ENCODE data around the gene OSCAR.

OSCAR gene

DNA sequence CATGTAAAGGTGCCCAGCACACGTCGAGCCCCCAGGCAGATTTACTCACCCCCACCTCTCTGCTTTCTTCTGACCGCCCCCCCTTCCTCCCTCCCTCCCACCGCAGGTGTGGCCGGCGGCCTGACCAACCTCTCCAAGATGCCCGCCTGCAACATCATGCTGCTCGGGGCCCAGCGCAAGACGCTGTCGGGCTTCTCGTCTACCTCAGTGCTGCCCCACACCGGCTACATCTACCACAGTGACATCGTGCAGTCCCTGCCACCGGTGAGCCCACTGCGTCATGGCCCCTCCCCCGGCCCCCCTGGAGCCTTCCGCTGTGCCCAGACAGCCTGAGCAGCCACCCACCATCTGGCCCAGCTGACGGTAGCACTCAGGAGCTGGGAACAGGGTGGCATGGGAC, 23.8 kb upstream of the OSCAR start:
- TF ChIP-seq CTCF (conservative IDR thresholded peaks at IDR 0.05; ENCODE audit: low read depth, low read length) = no peak
- no peak overlapping the region for H3K4me3 ChIP-seq (ENCODE audit: low read depth, low read length)
- DNase-seq (ENCODE audit: low read depth) = no peak

DNA sequence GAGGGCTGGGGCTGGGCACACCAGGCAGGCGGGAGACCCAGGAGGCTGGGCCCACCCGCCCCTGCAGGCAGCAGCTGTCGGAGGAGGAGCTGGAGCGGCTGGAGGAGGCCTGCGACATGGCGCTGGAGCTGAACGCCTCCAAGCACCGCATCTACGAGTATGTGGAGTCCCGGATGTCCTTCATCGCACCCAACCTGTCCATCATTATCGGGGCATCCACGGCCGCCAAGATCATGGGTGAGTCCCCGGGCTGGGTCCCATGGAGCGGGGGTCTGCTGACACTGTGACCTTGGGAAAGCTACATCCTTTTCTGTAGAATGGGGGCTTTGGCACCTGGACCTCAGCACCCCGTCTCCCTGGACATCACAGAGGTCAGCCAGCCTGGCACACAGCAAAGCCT, 23.1 kb upstream of the OSCAR start:
- DNase-seq (ENCODE audit: low read depth) = no peak
- no peak for TF ChIP-seq CTCF (conservative IDR thresholded peaks at IDR 0.05; ENCODE audit: low read depth, low read length)
- H3K4me3 ChIP-seq (ENCODE audit: low read depth, low read length) = no peak overlapping the region

DNA sequence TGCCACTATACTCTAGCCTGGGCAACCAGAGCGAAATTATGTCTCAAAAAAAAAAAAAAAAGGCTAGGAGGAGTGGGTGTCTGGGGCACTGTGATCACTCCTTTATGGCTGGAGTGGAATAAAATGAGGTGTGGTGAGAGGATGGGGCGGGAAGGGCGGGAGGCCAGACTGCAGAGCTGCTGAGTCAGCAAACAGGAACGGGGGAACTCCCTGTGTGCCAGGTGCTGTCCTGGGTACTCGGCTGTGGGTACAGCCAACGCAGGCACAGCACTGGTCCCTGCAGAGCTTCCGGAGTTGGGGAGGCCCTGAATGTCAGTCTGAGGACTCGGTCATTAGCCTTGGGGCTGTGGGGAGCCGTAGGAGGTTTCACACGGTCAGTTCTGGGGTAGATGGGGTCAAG, 20.7 kb upstream of the OSCAR start:
- no peak for DNase-seq (ENCODE audit: low read depth)
- no peak overlapping the region for H3K4me3 ChIP-seq (ENCODE audit: low read depth, low read length)
- TF ChIP-seq CTCF (conservative IDR thresholded peaks at IDR 0.05; ENCODE audit: low read depth, low read length) = no peak

- peak; percentile 99 for DNase-seq (ENCODE audit: low read depth)
- H3K4me3 ChIP-seq (ENCODE audit: low read depth, low read length) = peak within 1 kb of the TSS; percentile 81
- TF ChIP-seq CTCF (conservative IDR thresholded peaks at IDR 0.05; ENCODE audit: low read depth, low read length) = no peak
Observed at GRCh38 chr19:54115109-54116063, 14.8 kb upstream of the OSCAR start, which contains the start of the genes PRPF31 and TFPT. Gene PRPF31 (plus strand): TSS chr19:54115754. CDS start chr19:54118279, 2,525 bp downstream. Gene TFPT (minus strand): TSS chr19:54115657. CDS start chr19:54115269, 388 bp downstream.

GRCh38 chr19:54114340-54115108, 13.9 kb upstream of the OSCAR start:
- no peak for TF ChIP-seq CTCF (conservative IDR thresholded peaks at IDR 0.05; ENCODE audit: low read depth, low read length)
- DNase-seq (ENCODE audit: low read depth) = peak; percentile 67
- peak overlapping the region; percentile 81 for H3K4me3 ChIP-seq (ENCODE audit: low read depth, low read length)

- DNase-seq (ENCODE audit: low read depth) = no peak
- no peak overlapping the region for H3K4me3 ChIP-seq (ENCODE audit: low read depth, low read length)
- no peak for TF ChIP-seq CTCF (conservative IDR thresholded peaks at IDR 0.05; ENCODE audit: low read depth, low read length)
Observed at GRCh38 chr19:54109651-54110050, 9.0 kb upstream of the OSCAR start.

All from choroid plexus epithelial cell (primary cell).